ENCODE data around the gene GRK3.
"Not testable (repeated sequence)": the region's sequence is repeated elsewhere in the genome, so short reads cannot be mapped to it uniquely, and the experiment has no call there.

The GRK3 gene

DNA sequence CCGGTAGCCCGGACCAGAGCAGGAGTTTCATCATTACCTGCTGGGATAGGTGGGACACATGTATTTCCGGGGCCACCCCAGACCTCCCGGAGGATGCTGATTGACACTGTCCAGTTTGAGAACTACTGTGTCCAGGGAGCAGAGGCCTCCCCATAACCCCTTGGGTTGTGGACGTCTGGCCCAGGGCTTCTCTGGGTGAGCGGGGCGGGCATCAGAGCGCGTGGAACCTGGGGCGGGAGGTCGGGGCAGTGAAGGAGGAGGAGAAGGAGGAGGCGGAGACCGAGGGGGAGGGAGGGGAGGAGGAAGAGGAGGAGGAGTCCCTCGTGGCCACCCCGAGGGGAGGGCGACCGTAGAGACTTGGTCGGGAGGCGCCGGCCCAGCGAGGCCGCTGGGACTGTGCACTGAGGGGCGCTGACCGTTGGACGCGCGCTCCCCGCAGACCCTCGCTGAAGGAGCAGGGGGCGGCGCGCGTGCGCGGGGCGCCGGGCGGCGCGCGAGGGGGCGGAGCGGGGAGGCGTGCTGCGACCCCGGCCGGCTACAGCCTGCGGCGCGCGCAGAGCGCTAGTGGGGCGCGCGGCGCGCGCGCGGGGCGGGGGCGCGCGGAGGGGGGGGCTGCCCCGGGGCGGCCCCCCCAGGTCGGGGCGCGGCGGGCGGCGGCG lies at the start of gene GRK3:
Gene GRK3 (plus strand): TSS at position 356 of the 659 bp plus-strand sequence. CDS start 366 bp downstream, outside the sequence.
- DNase-seq: no peak

GRCh38 chr22:25518000-25518663 lies 46.3 kb upstream of the GRK3 start:
- DNase-seq: no peak

DNA sequence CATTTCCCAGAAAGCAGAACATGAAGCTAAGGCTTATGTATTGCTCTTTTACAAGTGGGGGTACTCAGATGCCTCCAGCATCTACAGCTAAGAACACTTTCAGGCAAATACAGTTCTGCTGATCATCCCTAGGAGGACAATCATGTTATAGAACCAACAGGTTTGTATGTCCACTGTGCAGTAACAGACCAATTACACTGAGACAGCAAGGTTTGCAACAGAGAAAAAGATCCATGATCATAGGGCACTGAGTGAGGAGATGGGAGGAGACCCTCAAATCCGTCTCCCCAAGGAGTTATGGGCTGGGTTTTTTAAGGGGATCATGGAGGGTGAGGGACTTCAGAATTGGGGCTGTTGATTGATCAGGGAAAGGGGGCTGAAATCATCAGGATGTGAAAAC lies 39.1 kb upstream of the GRK3 start:
- DNase-seq: no peak

DNA sequence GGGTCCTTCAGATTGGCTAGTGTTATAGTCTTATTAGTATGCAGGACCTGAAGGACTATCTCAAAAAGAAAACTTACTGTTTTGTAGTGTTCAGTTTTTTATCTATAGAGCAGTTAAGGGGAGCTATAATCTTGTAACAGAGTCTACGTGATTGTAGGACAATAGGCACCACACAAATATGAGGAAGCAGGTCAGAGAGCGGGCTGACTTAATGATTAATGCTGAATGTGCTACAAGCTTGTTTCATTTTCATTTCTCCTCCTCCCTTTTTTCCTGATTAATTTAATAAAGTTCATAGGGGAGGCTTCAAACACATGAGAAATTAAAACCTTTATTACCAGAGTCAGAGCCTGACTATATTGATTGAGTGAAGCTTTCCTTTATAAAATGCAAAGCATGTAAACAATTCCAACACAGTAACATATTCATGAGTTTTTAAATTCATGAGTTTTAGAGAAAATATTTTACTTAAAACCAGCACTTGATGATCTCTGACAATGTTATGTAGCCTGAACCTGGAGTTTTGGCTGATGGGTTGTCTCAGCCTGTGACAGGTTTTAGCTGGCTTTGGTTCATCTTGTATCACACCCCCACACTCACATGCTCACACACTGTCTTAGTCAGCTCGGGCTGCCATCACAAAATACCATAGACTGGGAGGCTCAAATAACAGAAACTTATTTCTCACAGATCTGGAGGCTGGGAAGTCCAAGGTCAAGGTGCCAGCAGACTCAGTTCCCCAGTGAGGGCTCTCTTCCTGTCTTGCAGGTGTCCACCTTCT lies 38.5 kb upstream of the GRK3 start:
- not testable (repeated sequence) for DNase-seq

DNA sequence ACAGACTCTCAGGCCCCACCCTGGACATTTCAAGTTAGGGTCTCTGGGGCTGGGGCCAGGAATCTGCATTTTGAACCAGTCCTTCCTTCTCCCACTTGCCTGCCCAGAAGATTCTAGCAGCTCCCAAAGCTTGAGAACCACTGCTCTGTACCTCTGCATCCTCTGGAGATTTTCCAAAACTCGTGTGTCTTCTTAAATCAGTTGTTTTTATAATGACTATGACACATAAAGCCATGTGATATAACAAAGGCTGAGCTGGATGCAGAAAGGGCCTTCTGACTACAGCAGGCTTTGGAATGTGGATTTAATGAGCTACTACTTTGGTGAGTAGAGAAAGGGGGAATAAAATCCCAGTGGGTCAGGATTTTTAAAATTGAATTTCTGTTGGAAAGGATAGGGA lies 37.5 kb upstream of the GRK3 start:
- DNase-seq: not testable (repeated sequence)

DNA sequence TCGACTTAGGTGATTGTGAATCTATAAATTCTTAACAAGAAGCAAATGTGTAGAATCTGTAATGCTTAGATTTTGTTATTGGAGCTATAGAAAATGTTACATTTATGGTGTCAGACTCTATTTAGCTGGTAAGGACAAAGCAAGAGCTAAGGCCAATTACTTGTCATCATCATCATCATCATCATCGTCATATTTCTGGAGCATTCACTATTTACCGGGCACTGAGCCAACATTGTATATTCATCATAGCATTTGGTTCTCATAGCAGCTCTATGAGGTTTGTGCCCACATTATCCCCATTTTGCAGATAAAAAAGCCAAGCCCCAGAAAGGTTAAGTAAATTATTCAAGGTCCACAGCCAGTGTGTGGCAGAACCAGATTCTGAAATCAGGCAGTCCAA lies 36.4 kb upstream of the GRK3 start:
- not testable (repeated sequence) for DNase-seq

- not testable (repeated sequence) for DNase-seq
Measured at GRCh38 chr22:25529059-25529458, 35.4 kb upstream of the GRK3 start.

GRCh38 chr22:25529541-25530137 lies 34.8 kb upstream of the GRK3 start:
- DNase-seq: not testable (repeated sequence)

DNA sequence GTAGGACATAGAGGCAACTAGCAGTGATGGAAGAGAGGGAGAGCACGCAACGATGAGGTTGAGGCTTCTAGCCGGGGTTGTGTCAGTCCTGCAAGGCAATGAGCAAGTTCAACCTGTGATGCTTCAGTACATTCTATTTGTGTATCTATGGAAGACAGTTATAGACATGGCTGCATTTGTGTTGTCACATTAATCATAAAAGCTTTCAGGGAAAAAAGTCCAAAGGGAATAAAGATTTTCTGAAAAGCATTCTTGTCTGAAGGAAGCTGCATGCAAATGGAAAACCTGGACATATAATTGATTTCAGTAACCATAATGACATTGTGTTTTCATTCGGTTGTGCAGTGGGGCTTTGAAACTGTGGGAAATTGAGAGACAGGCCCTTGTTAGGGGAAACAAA lies 32.8 kb upstream of the GRK3 start:
- not testable (repeated sequence) for DNase-seq

- DNase-seq: no peak
Measured at GRCh38 chr22:25534724-25535123, 29.8 kb upstream of the GRK3 start.

DNA sequence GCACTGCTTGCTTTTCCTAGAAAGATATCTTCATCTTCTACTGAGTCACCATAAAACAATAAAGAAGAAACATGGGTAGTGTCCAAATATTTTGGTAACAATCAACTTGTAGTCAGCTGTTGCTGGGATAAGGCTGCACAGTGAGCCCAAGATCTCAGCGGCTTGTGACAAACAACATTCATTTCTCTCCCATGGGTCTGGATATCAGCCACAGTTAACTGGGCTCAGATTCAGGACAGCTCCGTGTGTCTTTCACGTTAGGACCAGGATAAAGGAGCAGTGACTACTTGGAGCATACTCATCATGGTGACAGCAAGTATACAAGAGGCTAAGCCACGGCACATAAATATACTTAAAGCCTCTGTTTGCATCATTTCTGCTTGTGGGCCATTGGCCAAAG lies 27.9 kb upstream of the GRK3 start:
- no peak for DNase-seq

DNA sequence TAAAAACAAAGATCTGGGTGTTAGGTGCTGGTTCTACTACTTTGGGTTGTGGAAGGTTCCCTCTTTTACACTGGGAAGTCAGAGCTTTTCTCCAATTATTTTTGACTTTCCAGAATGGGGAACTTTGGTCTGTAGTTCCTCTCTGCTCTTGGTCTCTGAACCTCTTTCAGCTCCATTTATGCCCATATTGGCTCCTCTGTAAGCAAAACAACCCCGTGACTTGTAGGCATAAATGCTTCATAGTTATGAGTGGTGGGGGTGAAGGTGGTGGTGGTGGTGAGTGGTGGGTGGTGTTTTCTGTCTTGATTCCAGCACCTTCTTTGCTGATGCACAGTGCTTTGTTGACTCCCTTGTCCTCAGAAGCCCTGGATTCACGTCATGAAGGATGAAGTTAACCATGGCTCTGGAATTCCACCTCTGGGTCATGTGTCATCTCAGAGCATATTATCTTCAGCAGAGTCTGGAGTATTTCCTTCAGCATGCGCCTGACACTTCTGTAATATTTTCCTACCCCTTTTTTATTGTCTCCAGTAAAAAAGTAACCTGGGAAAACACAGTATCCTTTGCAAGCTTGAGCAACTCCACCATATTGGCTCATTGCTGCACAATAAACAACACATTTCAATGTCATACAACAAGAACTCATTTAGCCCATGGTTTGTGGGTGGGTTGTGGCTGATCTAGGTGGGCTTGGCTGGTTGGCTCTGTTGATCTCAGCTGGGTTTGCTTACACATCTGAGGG lies 24.1 kb upstream of the GRK3 start:
- no peak for DNase-seq

DNA sequence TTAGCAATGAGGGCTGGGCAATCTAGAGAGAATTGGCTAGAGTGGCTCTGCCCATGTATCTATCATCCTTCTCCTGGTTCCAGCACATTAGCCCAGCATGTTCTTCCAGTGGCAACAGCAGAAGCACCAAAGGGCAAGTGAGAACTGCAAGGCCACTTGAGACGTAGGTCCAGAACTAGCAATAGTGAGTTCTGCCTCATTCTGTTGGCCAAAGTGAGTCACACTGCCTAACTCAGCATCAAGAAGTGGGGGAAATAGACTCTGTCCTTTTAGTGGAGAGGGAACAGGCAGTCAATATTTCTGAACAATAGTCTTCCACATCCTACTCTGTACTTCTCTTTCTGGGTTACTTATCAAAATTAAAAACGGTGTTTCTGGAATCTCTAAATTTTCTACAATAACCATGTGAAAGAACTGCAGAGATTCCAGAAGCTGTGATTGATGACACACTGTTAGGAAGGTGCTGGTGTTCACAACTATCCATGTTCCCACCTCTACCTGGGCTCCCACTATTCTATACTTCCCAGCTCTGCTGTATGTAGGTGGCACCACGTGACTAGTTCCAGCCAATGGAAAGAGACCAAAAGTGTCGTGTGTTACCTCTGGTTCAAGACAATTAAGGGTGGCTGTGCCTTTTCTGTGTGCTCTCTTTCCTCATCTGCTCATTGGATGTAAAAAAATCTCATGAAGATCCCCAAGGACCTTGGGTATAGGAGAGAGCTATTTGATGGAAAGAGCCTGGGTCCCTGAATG lies 23.4 kb upstream of the GRK3 start:
- no peak for DNase-seq

DNA sequence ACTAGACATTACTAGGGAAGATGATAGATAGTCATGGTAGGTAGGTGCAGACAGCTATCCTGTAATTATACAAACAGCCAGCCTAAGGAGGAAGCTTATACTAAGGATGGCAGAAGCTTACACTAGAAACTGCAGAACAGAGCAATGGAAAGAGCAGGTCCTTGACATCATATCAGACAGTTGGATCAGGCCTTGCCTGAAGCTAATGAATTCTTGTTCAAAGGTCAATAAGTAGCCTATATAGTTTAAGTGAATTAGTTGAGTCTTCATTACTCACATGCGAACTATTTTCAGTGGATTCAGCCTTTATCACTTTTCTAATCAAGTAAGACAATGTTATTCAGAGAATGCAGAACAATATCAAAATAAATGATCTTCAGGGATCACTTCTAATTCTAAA lies 22.3 kb upstream of the GRK3 start:
- no peak for DNase-seq

- DNase-seq: no peak
Measured at GRCh38 chr22:25542720-25543402, 21.6 kb upstream of the GRK3 start.

DNA sequence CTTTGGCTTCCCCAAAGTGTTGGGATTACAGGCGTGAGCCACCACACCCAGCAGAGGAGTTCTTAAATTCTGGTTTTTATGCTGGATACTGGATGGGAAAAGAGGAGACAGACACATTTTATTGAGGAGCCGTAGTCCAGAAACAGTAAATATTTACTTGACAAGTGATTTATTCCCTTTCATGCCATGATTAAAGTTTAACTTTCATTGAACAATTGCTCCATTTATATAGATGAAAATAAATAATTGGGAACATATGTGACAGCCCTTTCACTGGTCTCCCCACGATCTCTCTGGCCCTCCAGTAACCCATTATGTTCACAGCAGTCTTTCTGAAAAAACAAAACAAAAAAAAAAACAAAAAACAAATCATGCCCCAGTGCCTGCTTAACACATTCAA lies 19.3 kb upstream of the GRK3 start:
- DNase-seq: no peak

DNA sequence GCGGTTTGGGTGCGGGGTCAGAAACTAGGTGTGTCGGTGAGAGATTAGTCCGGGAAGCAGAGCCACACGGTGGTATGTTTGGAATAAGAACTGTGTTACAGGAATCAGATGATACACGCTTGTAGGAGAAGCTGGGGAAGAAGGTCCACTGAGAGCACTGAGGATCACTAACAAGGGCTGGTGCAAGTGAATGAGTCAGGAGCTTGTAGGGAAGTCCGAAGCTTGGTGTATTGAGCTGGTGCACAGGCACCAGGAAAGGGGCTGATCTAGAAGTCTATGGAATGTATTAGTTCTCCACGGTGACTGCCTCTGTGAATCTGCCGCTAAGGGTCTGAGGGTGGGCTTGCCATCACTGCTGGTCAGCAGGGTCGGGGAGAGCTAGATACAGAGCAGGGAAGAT lies 18.8 kb upstream of the GRK3 start:
- DNase-seq: no peak

GRCh38 chr22:25546242-25546641 lies 18.2 kb upstream of the GRK3 start:
- DNase-seq: no peak

DNA sequence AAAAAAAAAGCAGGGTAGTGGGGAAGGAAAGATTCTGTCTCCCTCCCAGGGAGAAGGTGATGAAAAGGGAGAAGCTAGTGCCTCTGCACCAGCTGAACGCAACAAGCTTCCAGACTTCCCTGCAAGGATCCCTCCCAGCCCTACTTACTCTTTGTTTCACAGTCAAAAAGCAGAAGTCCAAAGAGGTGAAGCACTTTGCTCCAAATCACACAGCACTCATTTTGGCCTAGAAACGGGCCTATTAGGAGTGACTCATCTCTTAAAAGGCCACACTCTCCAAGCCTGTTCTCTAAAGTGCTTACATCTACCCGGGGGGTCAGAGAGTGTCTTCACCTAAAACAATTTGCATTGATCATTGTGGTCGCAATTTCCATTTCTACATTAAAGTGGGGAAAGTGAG lies 17.7 kb upstream of the GRK3 start:
- DNase-seq: no peak

DNA sequence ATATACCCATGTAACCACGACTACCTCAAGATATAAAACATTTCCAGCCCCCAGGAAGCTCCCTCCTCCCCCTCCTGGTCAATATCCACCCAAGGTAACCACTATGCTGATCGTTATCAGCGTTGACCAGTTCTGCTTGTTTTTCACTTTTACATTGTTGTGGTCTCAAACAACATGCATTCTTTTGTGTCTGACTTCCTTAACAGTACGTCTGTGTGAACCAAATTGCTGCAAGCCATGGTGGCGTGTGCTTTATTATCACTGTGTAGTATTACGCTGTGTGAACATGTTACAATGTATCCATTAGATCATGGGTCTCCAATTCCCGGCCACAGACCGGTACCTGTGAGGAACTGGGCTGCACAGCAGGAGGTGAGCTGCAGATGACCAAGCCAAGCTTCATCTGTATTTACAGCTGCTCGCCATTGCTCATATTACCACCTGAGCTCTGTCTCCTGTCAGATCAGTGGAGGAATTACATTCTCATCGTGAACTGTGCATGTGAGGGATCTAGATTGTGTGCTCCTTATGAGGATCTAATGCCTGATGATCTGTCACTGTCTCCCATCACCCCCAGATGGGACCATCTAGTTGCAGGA lies 15.5 kb upstream of the GRK3 start:
- no peak for DNase-seq

DNA sequence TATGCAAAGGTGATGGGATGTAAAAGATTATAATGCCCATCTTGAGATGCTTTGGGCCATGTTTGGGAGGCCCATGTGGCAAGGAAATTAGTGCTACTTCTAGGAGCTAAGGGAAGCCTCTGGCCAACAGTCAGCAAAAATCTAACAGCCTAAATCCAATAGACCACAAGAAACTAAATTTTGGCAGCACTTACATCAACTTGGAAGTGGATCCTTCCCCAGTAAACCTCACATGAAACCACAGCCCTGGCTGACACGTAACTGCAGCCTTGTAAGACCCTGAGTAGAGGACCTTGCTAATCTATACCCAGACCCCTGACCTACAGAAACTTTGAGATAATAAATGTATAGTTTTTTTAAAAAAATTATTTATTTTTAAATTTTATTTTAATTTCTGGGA lies 13.1 kb upstream of the GRK3 start:
- DNase-seq: no peak

Measured in NCI-H748 treated with DMSO at 0.1 percent for 48 hours (cell line).